Neural cell (in vitro differentiated cells): ENCODE measurements around the gene DAPK2. TPM values are rescaled to one million over a fixed set of nuclear protein-coding genes. Genes with fewer than 3 reads are reported as not detected.

Experiments
- H2AFZ ChIP-seq: fragments of 200-600, 300-800 bp; sonication (generic), shearing (Covaris generic); 2 replicates; pipeline ENCODE4 v1.6.0; 2014; ENCODE audit warnings: low read depth, mild to moderate bottlenecking, antibody characterized with exemption, low read length, moderate library complexity
- H3F3A ChIP-seq: fragments of 200-600 bp; shearing (Covaris generic); 2 replicates; pipeline ENCODE4 v1.6.1; 2016; ENCODE audit warnings: mild to moderate bottlenecking, moderate library complexity, mixed read lengths, antibody characterized with exemption, low read length; ENCODE audit not compliant: insufficient read depth, poor library complexity, severe bottlenecking
- H3K27ac ChIP-seq: fragments of 200-600, 300-800 bp; sonication (generic), shearing (Covaris generic); 2 replicates; pipeline ENCODE4 v1.5.1; 2014; ENCODE audit warnings: mild to moderate bottlenecking, low read length, moderate library complexity
- H3K27me3 ChIP-seq: fragments of 300-800, 200-600 bp; sonication (generic), shearing (Covaris generic); 2 replicates; pipeline ENCODE4 v1.6.0; 2014; ENCODE audit warnings: mild to moderate bottlenecking, low read depth, low read length, moderate library complexity; ENCODE audit not compliant: insufficient read depth
- H3K36me3 ChIP-seq: fragments of 300-800, 200-600 bp; sonication (generic), shearing (Covaris generic); 2 replicates; pipeline ENCODE4 v1.5.1; 2014; ENCODE audit warnings: mild to moderate bottlenecking, antibody characterized with exemption, low read length, moderate library complexity; ENCODE audit not compliant: insufficient read depth
- H3K4me2 ChIP-seq: fragments of 300-800, 200-600 bp; sonication (generic), shearing (Covaris generic); 2 replicates; pipeline ENCODE4 v1.6.0; 2014; ENCODE audit warnings: mild to moderate bottlenecking, low read length
- H3K4me3 ChIP-seq: fragments of 300-800, 200-600 bp; sonication (generic), shearing (Covaris generic); 2 replicates; pipeline ENCODE4 v1.5.1; 2014; ENCODE audit warnings: mild to moderate bottlenecking, low read length, moderate library complexity
- H3K79me2 ChIP-seq: fragments of 200-600 bp; shearing (Covaris generic); replicated peaks from 2 replicates; pipeline ENCODE4 v1.6.0; 2014; ENCODE audit warnings: mild to moderate bottlenecking, low read length, moderate library complexity; ENCODE audit not compliant: insufficient read depth
- H3K9ac ChIP-seq: fragments of 300-800, 200-600 bp; sonication (generic), shearing (Covaris generic); 2 replicates; pipeline ENCODE4 v1.6.1; 2016; ENCODE audit warnings: mild to moderate bottlenecking, low read length, mixed read lengths
- H3K9me2 ChIP-seq: fragments of 200-600 bp; shearing (Covaris generic); 2 replicates; pipeline ENCODE4 v1.6.1; 2016; ENCODE audit warnings: mild to moderate bottlenecking, low read length, mixed read lengths; ENCODE audit not compliant: insufficient read depth
- H3K9me3 ChIP-seq: fragments of 200-600, 300-800 bp; sonication (generic), shearing (Covaris generic); 2 replicates; pipeline ENCODE4 v1.6.1; 2016; ENCODE audit warnings: mild to moderate bottlenecking, mixed run types, low read length, moderate library complexity, mixed read lengths
- H4K20me1 ChIP-seq: fragments of 200-600 bp; shearing (Covaris generic); 2 replicates; pipeline ENCODE4 v1.6.1; 2016; ENCODE audit warnings: mild to moderate bottlenecking, mixed run types; ENCODE audit not compliant: insufficient read depth
- CTCF ChIP-seq: fragments of 450-650 bp; IDR thresholded peaks from 2 replicates; pipeline ENCODE4 v1.5.1; 2014; ENCODE audit warnings: antibody characterized with exemption, mild to moderate bottlenecking, moderate library complexity; ENCODE audit not compliant: poor library complexity, severe bottlenecking
- EP300 ChIP-seq: fragments of 450-650 bp; conservative IDR thresholded peaks from 2 replicates; pipeline ENCODE4 v1.6.1; 2014; ENCODE audit warnings: antibody characterized with exemption, mild to moderate bottlenecking, moderate library complexity; ENCODE audit not compliant: poor library complexity, severe bottlenecking
- EZH2 ChIP-seq: fragments of 200-600, 300-800 bp; shearing (Covaris generic), sonication (generic); IDR thresholded peaks from 2 replicates; pipeline ENCODE4 v1.6.1; 2014; ENCODE audit warnings: antibody characterized with exemption, low read length, borderline replicate concordance, mild to moderate bottlenecking; ENCODE audit not compliant: insufficient read depth, poor library complexity, severe bottlenecking
- MXI1 ChIP-seq: fragments of 450-650 bp; conservative IDR thresholded peaks from 2 replicates; pipeline ENCODE4 v1.6.1; 2014; ENCODE audit warnings: antibody characterized with exemption, mild to moderate bottlenecking; ENCODE audit not compliant: poor library complexity, severe bottlenecking
- POLR2AphosphoS5 ChIP-seq: IDR thresholded peaks from 2 replicates; pipeline ENCODE4 v1.6.1; 2012
- RAD21 ChIP-seq: fragments of 450-650 bp; conservative IDR thresholded peaks from 2 replicates; pipeline ENCODE4 v1.6.1; 2014; ENCODE audit warnings: antibody characterized with exemption, mild to moderate bottlenecking, moderate library complexity
- REST ChIP-seq: IDR thresholded peaks from 2 replicates; pipeline ENCODE4 v1.6.1; 2012; ENCODE audit warnings: borderline replicate concordance
- SMC3 ChIP-seq: fragments of 450-650 bp; conservative IDR thresholded peaks from 2 replicates; pipeline ENCODE4 v1.6.1; 2014; ENCODE audit warnings: antibody characterized with exemption, mild to moderate bottlenecking, moderate library complexity; ENCODE audit not compliant: poor library complexity
- TAF1 ChIP-seq: IDR thresholded peaks from 2 replicates; pipeline ENCODE4 v1.6.1; 2012; ENCODE audit warnings: low read depth
- polyA plus RNA-seq: library from polyadenylated mRNA; depleted of rRNA; stranded (reverse); fragments of >200 nt; gene quantifications from 2 replicates; pipeline ENCODE4 v1.2.3, GENCODE V29; 2014

DAPK2 gene
- polyA plus RNA-seq, 1 donor from 2014 or later = 0.78 TPM

- H3K9ac ChIP-seq = no peak overlapping the region
- H3K4me3 ChIP-seq = no peak overlapping the region
- no peak for TF ChIP-seq TAF1
- TF ChIP-seq RAD21 = no peak
- H3K9me2 ChIP-seq = no peaks in the 10 kb centered on the region
- no peaks in the 10 kb centered on the region for H4K20me1 ChIP-seq
- H3K4me2 ChIP-seq = no peak overlapping the region
- H3K27ac ChIP-seq = no peak overlapping the region
- H2AFZ ChIP-seq = no peak overlapping the region
- H3F3A ChIP-seq = no peaks in the 10 kb centered on the region
- no peaks in the 10 kb centered on the region for H3K27me3 ChIP-seq
- no peaks in the 10 kb centered on the region for H3K79me2 ChIP-seq
- H3K9me3 ChIP-seq = no peaks in the 10 kb centered on the region
- no peaks in the 10 kb centered on the region for H3K36me3 ChIP-seq
These were observed 127.4 kb downstream of the DAPK2 start for GRCh38 chr15:63918901-63919348.

GRCh38 chr15:63918317-63918672 is 128.0 kb downstream of the DAPK2 start:
- Histone ChIP-seq H3K4me2 (no peak overlapping the region), H3K4me3 (no peak overlapping the region), H3K36me3 (no peaks in the 10 kb centered on the region), H2AFZ (no peak overlapping the region), H3K79me2 (no peaks in the 10 kb centered on the region), H3K9me2 (no peaks in the 10 kb centered on the region), H4K20me1 (no peaks in the 10 kb centered on the region), H3K27ac (no peak overlapping the region), H3K9me3 (no peaks in the 10 kb centered on the region), H3F3A (no peaks in the 10 kb centered on the region), H3K9ac (no peak overlapping the region), H3K27me3 (no peaks in the 10 kb centered on the region)
- TF ChIP-seq RAD21 (no peak), EZH2 (no peak), CTCF (no peak), POLR2AphosphoS5 (no peak), REST (no peak), EP300 (no peak), MXI1 (no peak), SMC3 (no peak), TAF1 (no peak)
